Urinary bladder (tissue), 4 donors: ENCODE data around the gene GKN1. TPM values are rescaled to one million over a fixed set of nuclear protein-coding genes. Genes with fewer than 3 reads are reported as not detected.

Source experiments
- DNase-seq: peaks from one replicate; pipeline ENCODE4 v3.0.0-alpha.2; 2015; ENCODE audit errors: extremely low spot score
- H3K27ac ChIP-seq: one replicate; pipeline ENCODE4 v1.5.1; 2013; ENCODE audit warnings: low read depth, mild to moderate bottlenecking, moderate library complexity
- H3K36me3 ChIP-seq: one replicate; pipeline ENCODE4 v1.6.1; 2013; ENCODE audit warnings: mild to moderate bottlenecking, moderate library complexity; ENCODE audit not compliant: insufficient read depth
- H3K4me1 ChIP-seq: one replicate; pipeline ENCODE4 v1.6.1; 2013; ENCODE audit warnings: mild to moderate bottlenecking, moderate library complexity; ENCODE audit not compliant: insufficient read depth
- H3K4me3 ChIP-seq: one replicate; pipeline ENCODE4 v1.5.1; 2013; ENCODE audit warnings: low read depth, low read length
- WGBS: extraction: QIAGEN DNeasy Blood & Tissue Kit; methylation state at CpG from one replicate; pipeline ENCODE4 v1.1.7; 2013; 5-methylcytosine and 5-hydroxymethylcytosine counted together
- polyA plus RNA-seq: library from polyadenylated mRNA; stranded (reverse); fragments of 200-250 nt; gene quantifications from one replicate; pipeline ENCODE4 v1.2.3, GENCODE V29; 2013
- total RNA-seq: library from RNA; depleted of rRNA; stranded (reverse); fragments of >200 nt; gene quantifications from one replicate; pipeline ENCODE4 v1.2.3, GENCODE V29; 2014
- donor health status: healthy with polysubstance abuse.
- donor health status: healthy.

The GKN1 gene
- total and polyA plus RNA-seq, 2 donors = 0.47 TPM; not detected in 1

DNA sequence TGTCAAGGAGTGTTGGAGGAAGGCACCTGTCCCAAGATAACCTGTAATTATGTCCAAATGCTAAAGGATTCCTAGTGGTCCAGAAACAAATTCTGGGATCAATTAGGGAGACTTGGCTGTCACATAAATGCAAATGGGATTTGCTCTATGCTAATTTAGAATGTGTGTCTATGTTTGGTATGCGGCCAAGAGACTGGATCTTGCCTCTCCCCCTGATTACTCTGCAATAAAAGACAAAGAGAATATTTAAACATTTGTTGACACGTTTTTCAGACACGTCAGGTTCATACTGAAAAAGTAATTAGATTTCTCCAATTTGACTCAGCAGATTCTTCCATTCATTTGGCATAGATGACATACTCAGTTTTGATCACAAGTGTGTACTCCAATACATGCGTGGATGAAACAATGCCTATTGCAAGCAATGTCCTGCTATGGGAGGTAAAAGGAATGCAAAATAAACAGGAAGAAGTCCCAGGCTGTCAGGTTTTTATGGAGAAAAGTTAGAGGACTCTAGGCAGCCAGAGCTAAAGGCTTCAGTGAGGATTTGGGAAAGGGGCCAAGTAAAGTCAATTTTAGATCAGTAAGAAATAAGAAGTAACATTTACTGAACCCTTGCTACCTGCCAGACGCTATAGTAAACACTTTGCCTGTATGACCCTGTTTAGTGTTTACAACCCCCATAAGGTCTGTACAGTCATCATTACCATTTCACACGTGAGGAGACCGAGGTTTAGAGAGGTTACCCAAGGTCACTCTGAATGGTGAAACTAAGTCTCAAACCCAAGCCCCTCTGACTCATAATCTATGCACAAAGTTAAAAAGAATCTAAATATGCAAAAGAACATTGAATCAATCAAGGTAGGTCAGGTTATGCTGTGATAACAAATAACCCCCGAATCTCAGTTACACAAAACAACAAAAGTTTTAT lies 46.3 kb downstream of the GKN1 start:
- no peak overlapping the region for H3K4me3 ChIP-seq
- DNase-seq = no peak
- H3K36me3 ChIP-seq = no peaks in the 10 kb centered on the region
- no peaks in the 10 kb centered on the region for H3K4me1 ChIP-seq
- 57% methylated on average over 8 of the region's 8 CpGs for WGBS
- H3K27ac ChIP-seq = no peak overlapping the region

GRCh38 chr2:69021727-69022126 lies 47.3 kb downstream of the GKN1 start:
- no peaks in the 10 kb centered on the region for H3K36me3 ChIP-seq
- no peak for DNase-seq
- H3K27ac ChIP-seq = no peak overlapping the region
- H3K4me1 ChIP-seq = no peaks in the 10 kb centered on the region
- no peak overlapping the region for H3K4me3 ChIP-seq
- whole genome bisulfite sequencing = 56% methylated on average over 4 of the region's 4 CpGs

GRCh38 chr2:69022548-69022947 lies 48.1 kb downstream of the GKN1 start:
- H3K4me1 ChIP-seq = no peaks in the 10 kb centered on the region
- no peak for DNase-seq

DNA sequence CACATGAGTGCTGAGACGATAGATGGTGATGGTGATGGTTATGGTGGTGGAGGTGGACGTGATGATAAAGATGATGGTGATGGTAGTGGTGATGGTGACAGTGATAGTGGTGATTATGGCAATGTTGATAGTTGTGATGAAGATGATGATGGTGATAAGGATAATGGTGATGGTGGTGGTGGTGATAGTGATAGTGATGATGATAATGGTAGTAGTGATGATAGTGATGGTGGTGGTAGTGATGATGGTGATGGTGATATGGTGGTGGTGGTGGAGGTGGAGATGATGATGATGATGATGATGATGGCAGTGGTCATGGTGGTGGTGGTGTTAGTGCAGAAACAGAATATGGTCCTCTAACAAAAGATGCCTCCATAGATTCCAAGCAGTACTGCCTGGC lies 48.8 kb downstream of the GKN1 start:
- Histone ChIP-seq H3K4me1 (no peaks in the 10 kb centered on the region), H3K27ac (no peak overlapping the region), H3K4me3 (no peak overlapping the region), H3K36me3 (no peaks in the 10 kb centered on the region)
- no peak for DNase-seq
- 95% methylated on average over 2 of the region's 2 CpGs for WGBS

More at GRCh38 chr2:69022548-69022947, 48.1 kb downstream of the GKN1 start:
- no peak overlapping the region for H3K4me3 ChIP-seq
- no peak overlapping the region for H3K27ac ChIP-seq
- WGBS = 84% methylated on average over 1 of the region's 1 CpG
- H3K36me3 ChIP-seq = no peaks in the 10 kb centered on the region

GRCh38 chr2:69026026-69026425 lies 51.6 kb downstream of the GKN1 start:
- WGBS = 75% methylated on average over 4 of the region's 4 CpGs
- no peaks in the 10 kb centered on the region for H3K4me1 ChIP-seq
- H3K36me3 ChIP-seq = no peaks in the 10 kb centered on the region
- H3K27ac ChIP-seq = no peak overlapping the region
- H3K4me3 ChIP-seq = no peak overlapping the region
- DNase-seq = no peak

DNA sequence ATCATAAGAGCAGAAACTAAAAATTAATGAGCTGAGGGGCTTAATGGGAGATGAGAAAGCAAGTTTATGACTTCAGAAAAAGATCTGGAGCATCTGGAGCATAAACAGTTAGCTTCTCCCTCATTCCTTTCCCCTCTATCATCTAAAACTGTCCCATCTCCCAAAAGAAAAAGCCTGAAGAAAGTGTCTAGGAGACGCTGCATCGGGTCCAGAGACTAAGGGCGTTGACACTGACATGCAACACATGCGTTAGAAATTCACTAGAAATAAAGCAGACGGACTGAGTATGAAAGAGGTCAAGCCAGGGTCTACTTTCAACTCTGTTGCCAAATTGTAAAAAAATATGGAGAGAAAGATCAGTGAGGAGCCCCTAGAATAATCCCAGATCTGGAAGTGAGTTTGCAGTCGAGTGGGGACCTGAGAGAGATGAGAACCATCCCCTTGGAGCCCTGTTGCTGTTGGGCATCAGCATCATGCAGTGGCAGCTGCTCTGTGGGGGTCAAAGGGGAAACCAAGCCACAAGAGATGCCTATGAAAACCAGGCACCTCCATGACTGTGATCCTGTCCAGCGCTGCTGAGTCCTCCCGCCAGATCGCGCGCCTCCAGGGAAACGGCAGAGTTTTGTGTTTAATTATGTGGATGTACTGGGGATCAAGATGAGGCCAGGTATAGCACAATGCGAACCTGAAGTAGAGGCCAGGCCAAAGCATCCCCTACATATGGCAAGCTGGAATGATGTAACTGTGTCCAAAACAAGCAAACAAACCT lies 52.4 kb downstream of the GKN1 start:
- Histone ChIP-seq H3K4me3 (no peak overlapping the region), H3K27ac (no peak overlapping the region), H3K4me1 (no peaks in the 10 kb centered on the region), H3K36me3 (no peaks in the 10 kb centered on the region)
- 68% methylated on average over 13 of the region's 13 CpGs for WGBS
- DNase-seq = no peak

Other genes starting within 250 kb of the GKN1 start
- 5.2 TPM for gene ARHGAP25, start 239.8 kb upstream of the GKN1 start, total RNA-seq
- 4.4 TPM for gene ARHGAP25, start 239.8 kb upstream of the GKN1 start, polyA plus RNA-seq
- gene BMP10, start 103.2 kb upstream of the GKN1 start, total RNA-seq = not detected
- not detected for gene BMP10, start 103.2 kb upstream of the GKN1 start, polyA plus RNA-seq
- not detected for gene GKN2, start 21.7 kb upstream of the GKN1 start, total RNA-seq
- gene GKN2, start 21.7 kb upstream of the GKN1 start, polyA plus RNA-seq = not detected
- gene ANTXR1, start 38.5 kb downstream of the GKN1 start, total RNA-seq = 138 TPM
- gene ANTXR1, start 38.5 kb downstream of the GKN1 start, polyA plus RNA-seq = 53.0 TPM